ENCODE results near the gene PELI2. TPM values are rescaled to one million over a fixed set of nuclear protein-coding genes. Genes with fewer than 3 reads are reported as not detected.

Gene PELI2
- total RNA-seq, 1 experiment from 2014 or later = 2.0 TPM

DNA sequence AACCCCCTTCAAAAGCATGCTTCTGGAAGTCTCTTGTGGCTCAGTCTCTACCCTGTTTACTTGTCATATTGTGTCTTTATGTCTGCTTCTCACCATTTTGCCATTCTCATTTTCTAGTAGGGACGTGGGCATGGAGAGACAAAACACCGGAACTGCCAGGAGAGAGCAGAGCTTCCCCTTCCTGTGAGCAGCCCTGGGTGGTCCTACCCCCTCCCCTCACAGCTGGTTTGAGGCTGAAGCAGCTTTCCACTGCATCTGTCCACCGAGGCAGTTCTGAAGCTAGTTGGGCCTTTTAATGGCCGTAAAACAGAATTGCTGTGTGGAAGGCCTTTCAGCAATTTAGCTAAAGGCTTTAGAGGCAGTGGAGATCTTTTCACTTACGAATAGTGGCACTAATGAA, 77.0 kb downstream of the PELI2 start:
- no TSS peak for BruUV-seq (replicated peaks)
- no peak overlapping the region for H3K4me3 ChIP-seq (replicated peaks in 1 of 2; ENCODE audit: low read depth in 1 of 2, low read length in 2 of 2)
- H3K36me3 ChIP-seq (ENCODE audit: control insufficient read depth in 1 of 2, insufficient read depth in 2 of 2, low read length in 2 of 2) = no peaks in the 10 kb centered on the region
- no peak overlapping the region for H3K27ac ChIP-seq (ENCODE audit: low read depth, low read length)
- ChIA-PET CTCF (no interaction called here), POLR2A (no interaction called here), RAD21 (ENCODE audit: low non-redundant PET in 1 of 2, low total read pairs in 2 of 2, uncharacterized antibody in 2 of 2, unreplicated experiment in 2 of 2) (no interaction called here)
- H3K4me1 ChIP-seq (ENCODE audit: control insufficient read depth in 1 of 2, insufficient read depth in 2 of 2, low read length in 2 of 2) = no peaks in the 10 kb centered on the region
- no peaks in the 10 kb centered on the region for H4K20me1 ChIP-seq (ENCODE audit: insufficient read depth)
- no peak overlapping the region for H3K9ac ChIP-seq (ENCODE audit: low read length)
- DNase-seq (ENCODE audit: low read depth, low spot score) (no peak), ATAC-seq (no peak)
- intact Hi-C loops (cut with micrococcal nuclease) = no loop called here
- H3K9me2 ChIP-seq (ENCODE audit: insufficient read depth) = no peaks in the 10 kb centered on the region
- no peaks in the 10 kb centered on the region for H3K79me2 ChIP-seq (ENCODE audit: insufficient read depth, low read length)
- H2AFZ ChIP-seq (ENCODE audit: low read depth, low read length, poor library complexity, severe bottlenecking) = no peak overlapping the region
- 0 out of 2 replicates have a peak, but pooled peaks cover 5% of the 10 kb centered on the region for H3K27me3 ChIP-seq (ENCODE audit: insufficient read depth, low read length)
- no peaks in the 10 kb centered on the region for H3K9me3 ChIP-seq (ENCODE audit: control insufficient read depth in 1 of 2, insufficient read depth in 1 of 2, low read depth in 1 of 2, low read length in 2 of 2)
- H3K4me2 ChIP-seq (ENCODE audit: low read length) = no peak overlapping the region
- TF ChIP-seq SP1 (IDR thresholded peaks at IDR 0.05; ENCODE audit: low read depth) (no peak), YY1 (IDR thresholded peaks at IDR 0.05; ENCODE audit: extremely low read depth, insufficient replicate concordance, low read depth, low read length) (no peak), RAD21 (IDR thresholded peaks at IDR 0.05; ENCODE audit: low read depth) (no peak)

DNA sequence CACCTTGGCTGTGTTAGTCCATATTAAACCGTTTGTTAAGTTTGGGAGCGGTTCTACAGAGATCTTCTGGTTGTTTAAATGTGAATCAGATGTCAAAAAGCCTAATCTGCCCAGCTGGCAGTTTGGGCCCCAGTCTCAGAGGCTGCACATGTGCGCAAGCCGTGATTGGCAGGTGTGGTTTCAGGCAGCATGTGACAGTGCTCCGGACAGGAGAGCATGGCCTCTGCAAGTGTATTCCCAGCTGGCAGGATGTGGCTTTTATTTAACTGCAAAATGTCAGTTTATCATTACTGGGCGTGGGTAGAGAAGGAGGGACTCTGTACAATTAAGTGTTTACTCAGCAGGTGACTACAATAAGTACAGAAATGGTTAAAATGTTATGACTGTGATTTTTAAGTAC, 77.5 kb downstream of the PELI2 start:
- no TSS peak for BruUV-seq (replicated peaks)

More for the DNA sequence above, 77.5 kb downstream of the PELI2 start:
- no peak overlapping the region for H3K27ac ChIP-seq (ENCODE audit: low read depth, low read length)
- no peak overlapping the region for H3K4me3 ChIP-seq (replicated peaks in 1 of 2; ENCODE audit: low read depth in 1 of 2, low read length in 2 of 2)
- RAD21 ChIA-PET (ENCODE audit: low non-redundant PET in 1 of 2, low total read pairs in 2 of 2, uncharacterized antibody in 2 of 2, unreplicated experiment in 2 of 2) = no interaction called here
- no peaks in the 10 kb centered on the region for H3K36me3 ChIP-seq (ENCODE audit: control insufficient read depth in 1 of 2, insufficient read depth in 2 of 2, low read length in 2 of 2)
- no peaks in the 10 kb centered on the region for H3K79me2 ChIP-seq (ENCODE audit: insufficient read depth, low read length)
- H3K27me3 ChIP-seq (ENCODE audit: insufficient read depth, low read length) = 0 out of 2 replicates have a peak, but pooled peaks cover 5% of the 10 kb centered on the region
- DNase-seq (ENCODE audit: low read depth, low spot score) (no peak), ATAC-seq (no peak)
- no peaks in the 10 kb centered on the region for H3K9me2 ChIP-seq (ENCODE audit: insufficient read depth)
- H4K20me1 ChIP-seq (ENCODE audit: insufficient read depth) = no peaks in the 10 kb centered on the region
- CTCF ChIA-PET = no interaction called here
- H3K9ac ChIP-seq (ENCODE audit: low read length) = no peak overlapping the region
- H3K4me2 ChIP-seq (ENCODE audit: low read length) = no peak overlapping the region
- POLR2A ChIA-PET = no interaction called here
- H3K9me3 ChIP-seq (ENCODE audit: control insufficient read depth in 1 of 2, insufficient read depth in 1 of 2, low read depth in 1 of 2, low read length in 2 of 2) = no peaks in the 10 kb centered on the region
- intact Hi-C loops (cut with micrococcal nuclease) = no loop called here
- TF ChIP-seq, protein P1, sequence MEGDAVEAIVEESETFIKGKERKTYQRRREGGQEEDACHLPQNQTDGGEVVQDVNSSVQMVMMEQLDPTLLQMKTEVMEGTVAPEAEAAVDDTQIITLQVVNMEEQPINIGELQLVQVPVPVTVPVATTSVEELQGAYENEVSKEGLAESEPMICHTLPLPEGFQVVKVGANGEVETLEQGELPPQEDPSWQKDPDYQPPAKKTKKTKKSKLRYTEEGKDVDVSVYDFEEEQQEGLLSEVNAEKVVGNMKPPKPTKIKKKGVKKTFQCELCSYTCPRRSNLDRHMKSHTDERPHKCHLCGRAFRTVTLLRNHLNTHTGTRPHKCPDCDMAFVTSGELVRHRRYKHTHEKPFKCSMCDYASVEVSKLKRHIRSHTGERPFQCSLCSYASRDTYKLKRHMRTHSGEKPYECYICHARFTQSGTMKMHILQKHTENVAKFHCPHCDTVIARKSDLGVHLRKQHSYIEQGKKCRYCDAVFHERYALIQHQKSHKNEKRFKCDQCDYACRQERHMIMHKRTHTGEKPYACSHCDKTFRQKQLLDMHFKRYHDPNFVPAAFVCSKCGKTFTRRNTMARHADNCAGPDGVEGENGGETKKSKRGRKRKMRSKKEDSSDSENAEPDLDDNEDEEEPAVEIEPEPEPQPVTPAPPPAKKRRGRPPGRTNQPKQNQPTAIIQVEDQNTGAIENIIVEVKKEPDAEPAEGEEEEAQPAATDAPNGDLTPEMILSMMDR (IDR thresholded peaks at IDR 0.05 in 2 of 3, conservative IDR thresholded peaks at IDR 0.05 in 1 of 3; ENCODE audit: borderline replicate concordance in 1 of 3, insufficient read depth in 1 of 3, low read depth in 2 of 3, low read length in 2 of 3) = no peak
- TF ChIP-seq, protein P2, sequence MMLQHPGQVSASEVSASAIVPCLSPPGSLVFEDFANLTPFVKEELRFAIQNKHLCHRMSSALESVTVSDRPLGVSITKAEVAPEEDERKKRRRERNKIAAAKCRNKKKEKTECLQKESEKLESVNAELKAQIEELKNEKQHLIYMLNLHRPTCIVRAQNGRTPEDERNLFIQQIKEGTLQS (IDR thresholded peaks at IDR 0.05) = no peak
- no peak for TF ChIP-seq EGR1 (IDR thresholded peaks at IDR 0.05; ENCODE audit: low read depth)
- no peak for TF ChIP-seq CBX3 (IDR thresholded peaks at IDR 0.05; ENCODE audit: low read depth)
- no peak for TF ChIP-seq FOSL1 (IDR thresholded peaks at IDR 0.05; ENCODE audit: low read depth)
- no peak for TF ChIP-seq SIN3A (IDR thresholded peaks at IDR 0.05; ENCODE audit: low read depth)
- TF ChIP-seq, protein P3, sequence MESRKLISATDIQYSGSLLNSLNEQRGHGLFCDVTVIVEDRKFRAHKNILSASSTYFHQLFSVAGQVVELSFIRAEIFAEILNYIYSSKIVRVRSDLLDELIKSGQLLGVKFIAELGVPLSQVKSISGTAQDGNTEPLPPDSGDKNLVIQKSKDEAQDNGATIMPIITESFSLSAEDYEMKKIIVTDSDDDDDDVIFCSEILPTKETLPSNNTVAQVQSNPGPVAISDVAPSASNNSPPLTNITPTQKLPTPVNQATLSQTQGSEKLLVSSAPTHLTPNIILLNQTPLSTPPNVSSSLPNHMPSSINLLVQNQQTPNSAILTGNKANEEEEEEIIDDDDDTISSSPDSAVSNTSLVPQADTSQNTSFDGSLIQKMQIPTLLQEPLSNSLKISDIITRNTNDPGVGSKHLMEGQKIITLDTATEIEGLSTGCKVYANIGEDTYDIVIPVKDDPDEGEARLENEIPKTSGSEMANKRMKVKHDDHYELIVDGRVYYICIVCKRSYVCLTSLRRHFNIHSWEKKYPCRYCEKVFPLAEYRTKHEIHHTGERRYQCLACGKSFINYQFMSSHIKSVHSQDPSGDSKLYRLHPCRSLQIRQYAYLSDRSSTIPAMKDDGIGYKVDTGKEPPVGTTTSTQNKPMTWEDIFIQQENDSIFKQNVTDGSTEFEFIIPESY (IDR thresholded peaks at IDR 0.05; ENCODE audit: extremely low read depth, insufficient replicate concordance, low read length) = no peak
- H3K4me1 ChIP-seq (ENCODE audit: control insufficient read depth in 1 of 2, insufficient read depth in 2 of 2, low read length in 2 of 2) = no peaks in the 10 kb centered on the region
- H2AFZ ChIP-seq (ENCODE audit: low read depth, low read length, poor library complexity, severe bottlenecking) = no peak overlapping the region
